Measurements from ENCODE around the gene MYH6.

MYH6 gene

DNA sequence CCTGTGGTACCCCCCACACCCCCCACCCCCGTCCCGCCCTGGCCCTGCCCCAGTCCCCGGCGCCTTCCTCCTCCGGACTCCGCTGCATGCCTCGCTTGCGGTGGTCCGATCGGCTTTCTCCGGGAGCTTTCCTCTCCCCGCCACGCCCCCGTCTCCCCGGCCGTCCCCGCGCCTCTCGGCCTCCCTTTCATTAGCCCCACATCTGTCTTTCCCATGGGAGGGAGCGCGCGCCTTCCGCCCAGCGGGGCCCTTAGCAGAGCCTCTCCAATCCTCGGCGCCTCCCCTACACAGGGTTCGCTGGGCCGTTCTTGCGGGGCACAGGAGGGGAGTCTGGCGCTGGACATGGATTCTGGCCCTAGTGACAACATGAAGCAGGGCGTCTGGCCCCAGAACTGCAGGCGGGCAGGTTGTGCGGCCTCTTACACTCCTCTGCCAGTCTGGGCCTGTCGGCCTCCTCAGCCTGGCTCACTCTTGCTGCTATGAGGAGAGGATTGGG lies 41.6 kb downstream of the MYH6 start:
- TF ChIP-seq, protein P1, sequence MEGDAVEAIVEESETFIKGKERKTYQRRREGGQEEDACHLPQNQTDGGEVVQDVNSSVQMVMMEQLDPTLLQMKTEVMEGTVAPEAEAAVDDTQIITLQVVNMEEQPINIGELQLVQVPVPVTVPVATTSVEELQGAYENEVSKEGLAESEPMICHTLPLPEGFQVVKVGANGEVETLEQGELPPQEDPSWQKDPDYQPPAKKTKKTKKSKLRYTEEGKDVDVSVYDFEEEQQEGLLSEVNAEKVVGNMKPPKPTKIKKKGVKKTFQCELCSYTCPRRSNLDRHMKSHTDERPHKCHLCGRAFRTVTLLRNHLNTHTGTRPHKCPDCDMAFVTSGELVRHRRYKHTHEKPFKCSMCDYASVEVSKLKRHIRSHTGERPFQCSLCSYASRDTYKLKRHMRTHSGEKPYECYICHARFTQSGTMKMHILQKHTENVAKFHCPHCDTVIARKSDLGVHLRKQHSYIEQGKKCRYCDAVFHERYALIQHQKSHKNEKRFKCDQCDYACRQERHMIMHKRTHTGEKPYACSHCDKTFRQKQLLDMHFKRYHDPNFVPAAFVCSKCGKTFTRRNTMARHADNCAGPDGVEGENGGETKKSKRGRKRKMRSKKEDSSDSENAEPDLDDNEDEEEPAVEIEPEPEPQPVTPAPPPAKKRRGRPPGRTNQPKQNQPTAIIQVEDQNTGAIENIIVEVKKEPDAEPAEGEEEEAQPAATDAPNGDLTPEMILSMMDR (conservative IDR thresholded peaks at IDR 0.05; ENCODE audit: low read depth, low read length), result no peak
- peak; percentile 52 for DNase-seq (ENCODE audit: low read depth)
- peak overlapping the region; percentile 58 for H3K4me3 ChIP-seq (ENCODE audit: low read depth, low read length)

DNA sequence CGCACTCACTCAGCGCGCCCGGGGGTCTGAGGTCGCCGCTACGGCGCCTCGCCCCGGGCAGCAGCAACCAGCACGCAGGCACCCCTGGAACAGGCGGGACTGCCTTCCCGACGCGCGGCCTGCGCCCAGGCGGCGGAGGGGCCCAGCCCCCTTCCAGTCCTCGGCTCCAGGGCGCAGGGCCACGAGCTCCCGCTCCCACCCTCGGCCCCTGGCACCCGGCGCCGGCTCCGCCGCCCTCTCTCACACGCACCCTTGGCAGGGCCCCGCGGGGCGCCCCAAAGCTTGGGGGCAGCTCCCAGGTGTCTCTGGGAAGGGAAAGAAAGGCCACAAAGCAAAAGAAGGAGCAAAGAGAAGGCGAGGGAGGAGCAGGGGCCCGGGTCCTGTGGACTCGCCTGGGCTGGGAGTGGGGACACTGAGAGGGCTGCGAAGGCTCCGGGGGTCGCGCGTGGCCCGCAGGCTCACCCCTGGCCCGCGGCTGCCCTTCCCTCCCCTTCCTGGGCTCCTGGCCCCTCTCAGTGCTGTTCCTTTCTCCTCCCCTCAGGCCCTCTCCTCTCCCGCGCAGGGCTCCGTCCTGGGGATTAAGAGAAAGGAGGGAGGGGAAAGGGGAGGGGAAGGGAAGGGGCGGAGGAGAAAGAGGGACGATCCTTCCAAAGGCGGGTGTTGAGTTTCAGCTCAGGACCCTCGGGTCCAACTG lies 42.2 kb downstream of the MYH6 start:
- DNase-seq (ENCODE audit: low read depth), result peak; percentile 49
- peak overlapping the region; percentile 58 for H3K4me3 ChIP-seq (ENCODE audit: low read depth, low read length)

DNA sequence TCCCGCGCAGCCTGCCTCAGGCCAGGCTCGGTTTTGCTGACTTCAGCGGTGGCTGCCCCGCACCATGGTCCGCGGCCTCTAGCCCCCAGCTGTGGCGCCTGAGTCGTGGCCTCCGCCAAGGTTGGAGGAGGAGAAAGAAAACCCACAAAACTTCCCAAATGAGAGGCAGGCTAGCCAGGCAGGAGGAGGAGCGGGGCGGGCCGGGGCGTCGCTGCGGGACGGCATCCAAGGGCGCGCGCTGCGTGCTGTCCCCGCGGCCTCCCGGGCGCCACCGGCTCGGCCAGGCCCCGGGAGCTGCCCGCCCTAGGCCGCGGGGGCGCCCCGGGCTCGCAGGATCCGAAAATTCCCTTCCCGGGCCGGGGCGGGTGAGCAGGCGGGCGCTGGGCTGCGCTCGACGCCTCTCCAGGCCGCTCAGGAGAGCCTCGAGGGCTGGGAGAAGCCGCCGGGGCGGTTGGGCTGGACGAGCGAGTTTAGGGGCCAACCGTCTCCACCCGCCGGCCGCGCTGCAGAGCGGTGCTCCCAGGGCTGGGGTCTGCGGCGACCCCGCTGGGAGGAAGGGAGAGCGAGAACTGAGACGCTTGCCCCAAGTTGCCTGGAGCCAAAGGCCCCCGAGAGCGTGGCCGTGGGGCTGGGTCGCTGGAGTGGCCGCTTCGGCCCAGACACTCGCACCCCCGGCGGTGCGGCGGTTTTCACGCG lies 42.9 kb downstream of the MYH6 start, which contains the start of gene EFS:
Gene EFS (minus strand): TSS at position 137 of the 696 bp plus-strand sequence. CDS start 147 bp downstream, outside the sequence.
- TF ChIP-seq, protein P1 (conservative IDR thresholded peaks at IDR 0.05; ENCODE audit: low read depth, low read length), result no peak
- peak within 1 kb of the TSS; percentile 58 for H3K4me3 ChIP-seq (ENCODE audit: low read depth, low read length)

More for the DNA sequence above, 42.2 kb downstream of the MYH6 start:
- TF ChIP-seq, protein P1 (conservative IDR thresholded peaks at IDR 0.05; ENCODE audit: low read depth, low read length), result no peak

DNA sequence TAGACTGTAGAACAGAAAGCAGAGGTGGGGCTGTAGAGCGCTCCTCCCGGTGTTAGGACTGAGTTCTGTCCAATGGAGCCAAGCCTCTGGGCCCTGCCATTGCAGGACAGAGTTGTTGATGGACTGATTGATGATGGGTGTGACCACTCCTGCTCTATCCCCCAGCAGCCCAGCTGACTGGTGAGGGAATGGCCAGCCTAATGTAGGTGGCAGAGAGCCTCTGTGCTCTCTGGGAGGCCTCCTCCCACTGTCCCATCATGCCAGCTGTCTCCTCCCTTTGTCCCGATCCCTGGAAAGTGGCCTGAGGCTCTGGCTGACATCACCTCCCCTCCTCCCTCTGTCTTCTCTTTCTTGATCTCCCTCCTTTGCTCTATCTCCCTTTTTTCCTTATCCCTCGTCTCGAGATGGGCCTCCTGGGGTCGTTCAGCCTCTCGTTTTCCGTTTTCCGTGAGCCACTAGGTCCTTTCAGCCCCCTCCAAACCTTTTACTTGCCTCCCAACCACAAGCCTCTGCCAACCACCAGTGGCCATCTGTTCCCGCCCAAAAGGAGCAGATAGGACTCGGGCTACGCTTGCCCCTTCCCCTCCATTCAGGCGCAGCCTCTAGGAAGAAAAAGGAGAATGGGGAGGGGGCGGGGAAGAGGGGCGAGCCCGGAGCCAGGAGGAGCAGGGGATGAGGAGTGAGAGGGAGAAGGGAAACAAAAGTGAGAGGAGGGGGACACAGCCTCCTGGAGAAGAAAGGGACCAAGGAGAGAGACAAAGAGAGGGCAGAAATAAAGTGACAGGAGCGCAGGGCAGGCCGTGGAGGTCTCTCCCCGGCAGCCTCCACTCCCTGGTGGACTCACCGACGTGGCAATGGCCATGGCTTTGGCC lies 43.7 kb downstream of the MYH6 start:
- TF ChIP-seq, protein P1 (conservative IDR thresholded peaks at IDR 0.05; ENCODE audit: low read depth, low read length), result no peak
- H3K4me3 ChIP-seq (ENCODE audit: low read depth, low read length), result peak overlapping the region; percentile 58
- DNase-seq (ENCODE audit: low read depth), result no peak

More for the DNA sequence above, 42.9 kb downstream of the MYH6 start, which contains the start of gene EFS:
- peak; percentile 23 for DNase-seq (ENCODE audit: low read depth)

DNA sequence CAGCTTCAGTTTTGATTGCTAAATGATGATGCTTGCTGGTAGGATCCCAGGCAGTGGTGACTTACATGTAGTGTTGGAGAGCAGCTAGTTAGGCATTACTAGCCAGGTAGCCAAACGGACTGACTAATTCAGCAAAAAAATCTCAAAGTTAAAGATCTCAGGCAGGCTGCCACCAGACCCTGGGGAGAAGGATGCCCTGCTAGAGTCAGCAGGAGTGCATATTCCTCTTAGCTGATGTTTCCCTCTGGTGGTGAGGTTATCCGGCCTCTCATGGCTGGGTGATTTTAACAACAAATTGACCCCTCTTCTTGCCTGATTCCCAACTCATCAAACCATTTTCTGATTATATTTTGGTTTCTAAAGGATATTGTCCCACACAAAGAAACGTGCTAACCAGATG lies 45.9 kb downstream of the MYH6 start:
- TF ChIP-seq, protein P1 (conservative IDR thresholded peaks at IDR 0.05; ENCODE audit: low read depth, low read length), result peak; percentile 53
- no peak overlapping the region for H3K4me3 ChIP-seq (ENCODE audit: low read depth, low read length)
- peak; percentile 41 for DNase-seq (ENCODE audit: low read depth)

DNA sequence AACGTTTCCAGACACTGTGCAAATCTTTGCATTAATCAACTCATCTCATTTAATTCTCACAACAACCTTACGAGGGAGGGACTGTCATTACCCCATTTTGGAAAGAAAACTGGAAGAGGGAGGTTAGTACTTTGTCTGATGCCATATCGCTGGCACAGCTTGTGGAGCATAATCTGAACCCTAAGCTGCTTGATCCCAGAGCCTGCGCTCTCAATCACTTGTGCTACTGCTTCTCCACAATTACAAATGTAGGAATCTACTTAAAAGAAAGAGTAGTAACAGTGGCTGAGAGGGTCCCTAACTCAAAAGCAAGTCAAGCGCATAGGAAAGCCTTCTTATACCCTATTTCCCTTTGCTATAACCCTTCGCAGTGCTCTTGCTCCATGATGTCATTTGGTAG lies 46.3 kb downstream of the MYH6 start:
- H3K4me3 ChIP-seq (ENCODE audit: low read depth, low read length), result no peak overlapping the region
- TF ChIP-seq, protein P1 (conservative IDR thresholded peaks at IDR 0.05; ENCODE audit: low read depth, low read length), result no peak
- no peak for DNase-seq (ENCODE audit: low read depth)
